Measurements from ENCODE around the gene PRKD3. TPM values are rescaled to one million over a fixed set of nuclear protein-coding genes. Genes with fewer than 3 reads are reported as not detected.

The PRKD3 gene
- polyA plus RNA-seq, 6 donors from 2014 or later = 47.1 to 65.5 (median 54.0) TPM

DNA sequence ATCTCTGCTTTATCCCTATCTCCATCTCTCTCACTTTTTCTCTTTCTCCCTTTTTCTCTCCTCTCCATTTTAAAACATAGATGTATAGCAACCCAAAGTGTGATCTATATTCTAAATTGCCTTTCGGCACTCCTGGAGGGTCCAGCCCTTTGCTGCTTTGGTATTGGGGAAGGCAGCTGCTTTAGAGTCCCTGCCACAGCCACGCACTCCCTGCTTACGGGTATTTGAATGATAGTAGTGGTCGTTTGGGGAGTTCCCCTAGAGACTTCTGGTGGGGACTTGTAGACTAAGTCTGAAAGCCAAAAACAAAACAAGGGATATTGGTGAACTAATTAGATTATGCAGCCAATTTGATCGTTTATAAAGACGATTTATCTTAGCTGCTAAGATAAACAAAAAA, 31.7 kb upstream of the PRKD3 start:
- no peaks in the 10 kb centered on the region for H3K9me3 Mint-ChIP-seq
- H3K27ac Mint-ChIP-seq = no peak overlapping the region
- no peak for ATAC-seq (ENCODE audit: low read depth in 2 of 2)
- peaks cover 12 to 44% (median 28%) of the 10 kb centered on the region in 3 donors for H3K27me3 Mint-ChIP-seq
- no peaks in the 10 kb centered on the region for H3K36me3 Mint-ChIP-seq
- no peak overlapping the region for H3K4me3 Mint-ChIP-seq
- no peak for DNase-seq
- H3K4me1 Mint-ChIP-seq = no peaks in the 10 kb centered on the region

DNA sequence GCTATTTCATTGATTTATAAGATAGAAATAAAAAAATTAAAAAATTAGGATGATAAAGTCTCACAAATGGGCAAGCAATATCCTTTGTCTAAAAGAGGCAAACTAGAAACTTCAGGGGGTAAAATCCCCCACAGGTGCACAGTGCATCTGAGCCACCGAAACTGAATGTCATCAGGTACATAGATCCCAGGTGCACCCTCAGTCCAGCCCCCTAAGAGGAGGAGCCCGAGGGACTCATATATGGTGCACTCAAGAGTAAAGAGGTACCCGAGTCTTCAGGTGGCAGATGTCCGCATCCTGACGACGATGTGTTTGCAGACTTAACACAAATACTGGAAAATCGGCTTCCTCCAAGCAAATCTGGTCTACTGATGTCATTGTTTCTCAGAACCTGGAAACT, 31.1 kb upstream of the PRKD3 start:
- peaks cover under 1 to 2% (median 1%) of the 10 kb centered on the region in 3 donors for H3K4me1 Mint-ChIP-seq
- no peaks in the 10 kb centered on the region for H3K9me3 Mint-ChIP-seq
- no peak overlapping the region for H3K27ac Mint-ChIP-seq
- peaks cover 12 to 44% (median 28%) of the 10 kb centered on the region in 3 donors for H3K27me3 Mint-ChIP-seq
- no peaks in the 10 kb centered on the region for H3K36me3 Mint-ChIP-seq
- H3K4me3 Mint-ChIP-seq = no peak overlapping the region
- ATAC-seq (ENCODE audit: low read depth in 2 of 2) (peak in 1 of 2 donors; percentile 59), DNase-seq (no peak)

DNA sequence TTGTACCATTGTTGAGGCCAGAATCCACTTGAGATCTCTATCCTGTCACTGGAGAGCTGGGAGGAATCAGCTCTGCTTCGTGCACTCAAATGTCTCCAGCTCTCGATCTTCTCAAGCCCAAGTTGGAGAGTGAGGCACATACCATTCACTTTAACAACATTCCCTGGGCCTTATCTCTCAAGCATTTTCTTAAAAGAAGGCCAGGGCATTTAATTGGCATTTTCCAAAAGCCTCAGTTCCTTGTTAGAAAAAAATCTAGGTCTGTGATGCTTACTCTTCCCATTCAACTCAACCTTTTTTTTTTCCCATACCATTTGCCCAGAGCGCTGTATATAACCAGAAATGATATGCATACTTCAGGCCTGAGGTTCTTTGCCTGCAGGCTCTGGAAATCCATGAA, 29.9 kb upstream of the PRKD3 start:
- ATAC-seq (ENCODE audit: low read depth in 2 of 2) (no peak), DNase-seq (no peak)
- Mint-ChIP-seq H3K4me1 (peaks cover 13 to 14% (median 13%) of the 10 kb centered on the region in 3 donors), H3K4me3 (no peak overlapping the region), H3K27me3 (peaks cover 12 to 36% (median 28%) of the 10 kb centered on the region in 3 donors), H3K27ac (no peak overlapping the region), H3K36me3 (no peaks in the 10 kb centered on the region), H3K9me3 (no peaks in the 10 kb centered on the region)

DNA sequence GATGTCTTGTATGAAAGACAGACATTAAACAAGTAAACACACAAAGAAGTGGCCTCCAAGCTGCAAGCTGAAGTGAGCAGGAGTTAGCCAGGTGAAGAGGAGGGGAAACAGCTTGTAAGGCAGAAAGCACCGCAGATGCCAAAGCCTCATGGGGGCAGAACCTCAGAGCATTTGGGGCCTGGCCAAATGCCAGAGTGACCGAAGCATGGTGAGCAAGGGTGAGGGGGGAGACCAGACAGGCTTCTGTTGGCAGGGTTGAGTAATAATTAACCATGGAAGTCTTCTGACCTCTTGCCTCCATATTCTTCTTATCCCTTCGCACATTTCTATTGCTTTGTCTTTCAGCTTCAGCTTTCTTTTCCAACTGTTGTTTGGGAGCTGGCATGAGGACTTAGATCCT, 25.4 kb upstream of the PRKD3 start:
- Mint-ChIP-seq H3K27ac (peak overlapping the region; percentile 37 to 98 (median 95)), H3K4me3 (peak overlapping the region; percentile 8 to 65 (median 35)), H3K36me3 (no peaks in the 10 kb centered on the region), H3K4me1 (peaks cover 19 to 34% (median 21%) of the 10 kb centered on the region in 3 donors), H3K9me3 (no peaks in the 10 kb centered on the region), H3K27me3 (peaks cover 4 to 30% (median 13%) of the 10 kb centered on the region in 3 donors)
- ATAC-seq (ENCODE audit: low read depth in 2 of 2) (peak; percentile 70 to 76), DNase-seq (peak; percentile 54)

DNA sequence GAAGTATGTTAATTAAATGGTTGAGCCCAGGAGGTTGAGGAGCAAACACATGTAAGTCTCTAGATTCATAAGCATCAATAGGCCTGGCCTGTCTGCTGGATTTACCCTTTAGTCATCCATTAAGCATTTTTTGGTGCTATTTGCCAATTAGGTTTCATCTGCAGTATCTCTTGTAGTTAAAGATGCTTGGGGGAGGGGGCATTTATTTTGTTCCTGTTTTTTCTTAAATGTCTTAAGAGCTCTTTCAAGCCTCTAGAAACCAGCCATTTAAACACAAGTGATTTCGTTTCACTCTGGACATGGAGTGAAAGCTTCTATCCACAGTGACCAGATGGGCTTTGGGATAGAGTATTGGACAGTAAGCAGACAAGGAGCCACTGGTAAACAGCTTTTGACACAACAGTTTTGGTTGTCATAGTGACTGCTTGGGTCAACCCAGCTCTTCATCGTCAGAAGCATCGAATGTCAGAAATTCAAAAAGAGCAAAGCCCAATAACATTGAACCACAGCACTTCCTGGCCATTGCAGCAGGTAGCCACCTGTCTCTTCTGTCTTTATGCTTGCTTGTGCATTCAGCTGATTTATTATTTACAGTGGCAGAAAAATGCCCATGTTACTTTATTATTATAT, 24.7 kb upstream of the PRKD3 start:
- ATAC-seq (ENCODE audit: low read depth in 2 of 2) (peak; percentile 42 to 56), DNase-seq (peak; percentile 37)
- H3K27ac Mint-ChIP-seq = peak overlapping the region; percentile 72 to 98 (median 95)
- peaks cover 4 to 26% (median 9%) of the 10 kb centered on the region in 3 donors for H3K27me3 Mint-ChIP-seq
- peak overlapping the region in 6 of 8 donors; percentile 5 to 59 (median 46) for H3K4me3 Mint-ChIP-seq
- H3K4me1 Mint-ChIP-seq = peaks cover 23 to 34% (median 24%) of the 10 kb centered on the region in 3 donors
- H3K36me3 Mint-ChIP-seq = no peaks in the 10 kb centered on the region
- no peaks in the 10 kb centered on the region for H3K9me3 Mint-ChIP-seq

DNA sequence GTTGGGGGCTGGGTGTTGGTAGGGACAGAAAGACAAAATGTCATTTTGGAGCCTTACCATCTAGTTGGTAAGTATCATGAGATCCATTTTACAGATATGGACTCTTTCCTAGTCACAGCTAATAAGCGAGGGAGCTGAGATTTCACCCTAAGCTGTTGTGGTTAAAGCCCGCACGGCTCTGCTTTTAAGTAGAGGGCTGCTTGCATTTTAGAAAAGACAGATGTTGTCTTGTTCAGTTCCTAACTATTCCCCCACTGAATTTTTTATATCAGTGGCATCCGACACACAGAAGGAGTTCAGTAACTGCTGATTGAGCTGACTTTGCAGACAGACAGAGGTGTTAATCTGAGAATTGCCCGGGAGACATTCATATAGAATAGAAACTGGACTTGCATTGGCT, 23.5 kb upstream of the PRKD3 start:
- no peak for DNase-seq
- peaks cover 26 to 38% (median 29%) of the 10 kb centered on the region in 3 donors for H3K4me1 Mint-ChIP-seq
- H3K36me3 Mint-ChIP-seq = no peaks in the 10 kb centered on the region
- no peaks in the 10 kb centered on the region for H3K9me3 Mint-ChIP-seq
- no peak overlapping the region for H3K4me3 Mint-ChIP-seq
- H3K27ac Mint-ChIP-seq = peak overlapping the region in 3 of 6 donors; percentile 5 to 94 (median 61)
- no peak for ATAC-seq (ENCODE audit: low read depth in 2 of 2)
- H3K27me3 Mint-ChIP-seq = peaks cover 0 to 22% (median 4%) of the 10 kb centered on the region in 3 donors

DNA sequence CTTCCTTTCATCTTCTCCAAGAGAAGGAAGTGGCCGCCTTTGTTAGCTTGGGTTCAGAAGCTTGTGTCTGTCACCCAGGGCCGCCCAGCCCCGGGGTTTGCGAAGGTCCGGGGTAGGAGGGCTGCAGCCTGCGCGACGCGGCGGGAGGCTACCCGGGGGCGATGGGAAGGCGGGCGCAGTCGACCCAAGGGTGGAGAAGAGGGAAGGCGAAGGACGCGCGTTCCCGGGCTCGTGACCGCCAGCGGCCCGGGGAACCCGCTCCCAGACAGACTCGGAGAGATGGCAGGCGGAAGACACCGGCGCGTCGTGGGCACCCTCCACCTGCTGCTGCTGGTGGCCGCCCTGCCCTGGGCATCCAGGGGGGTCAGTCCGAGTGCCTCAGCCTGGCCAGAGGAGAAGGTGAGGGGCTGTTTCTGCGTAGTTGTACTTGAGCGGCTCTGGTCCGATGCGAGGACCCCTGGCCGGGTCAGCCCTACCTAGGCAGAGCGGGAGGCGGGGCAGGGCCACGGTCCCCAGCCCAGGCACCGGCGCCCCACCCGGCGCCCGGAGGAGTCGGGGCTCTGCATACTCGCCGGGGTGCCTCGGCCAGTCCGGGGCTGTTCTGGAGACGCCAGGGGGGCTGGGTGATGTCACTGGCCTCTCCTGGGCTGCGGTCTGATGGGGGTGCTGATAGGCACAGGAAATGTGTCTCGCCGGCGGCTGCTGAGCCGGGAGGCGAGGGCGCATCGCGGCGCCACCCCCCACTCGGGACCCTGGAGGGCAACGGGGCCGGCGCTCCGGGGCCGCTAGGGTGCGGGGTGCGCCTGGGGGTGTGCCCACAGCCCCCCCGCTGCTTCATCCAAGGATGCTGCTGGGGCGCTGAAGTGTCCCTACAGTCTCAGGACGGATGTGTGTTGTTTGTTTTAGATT, 20.1 kb upstream of the PRKD3 start, which contains the start of gene QPCT:
Gene QPCT (plus strand): TSS at position 178 of the 909 bp plus-strand sequence. CDS start 102 bp downstream, at position 280.
- Mint-ChIP-seq H3K36me3 (no peaks in the 10 kb centered on the region), H3K27ac (peak within 1 kb of the TSS in 5 of 6 donors; percentile 81 to 97 (median 89)), H3K27me3 (peaks cover 0 to 22% (median 4%) of the 10 kb centered on the region in 3 donors), H3K4me1 (peaks cover 15 to 26% (median 18%) of the 10 kb centered on the region in 3 donors), H3K9me3 (no peaks in the 10 kb centered on the region), H3K4me3 (peak within 1 kb of the TSS; percentile 84 to 92 (median 86))
- DNase-seq = peak; percentile 81
- ATAC-seq (ENCODE audit: low read depth in 2 of 2) = peak; percentile 81 to 82

DNA sequence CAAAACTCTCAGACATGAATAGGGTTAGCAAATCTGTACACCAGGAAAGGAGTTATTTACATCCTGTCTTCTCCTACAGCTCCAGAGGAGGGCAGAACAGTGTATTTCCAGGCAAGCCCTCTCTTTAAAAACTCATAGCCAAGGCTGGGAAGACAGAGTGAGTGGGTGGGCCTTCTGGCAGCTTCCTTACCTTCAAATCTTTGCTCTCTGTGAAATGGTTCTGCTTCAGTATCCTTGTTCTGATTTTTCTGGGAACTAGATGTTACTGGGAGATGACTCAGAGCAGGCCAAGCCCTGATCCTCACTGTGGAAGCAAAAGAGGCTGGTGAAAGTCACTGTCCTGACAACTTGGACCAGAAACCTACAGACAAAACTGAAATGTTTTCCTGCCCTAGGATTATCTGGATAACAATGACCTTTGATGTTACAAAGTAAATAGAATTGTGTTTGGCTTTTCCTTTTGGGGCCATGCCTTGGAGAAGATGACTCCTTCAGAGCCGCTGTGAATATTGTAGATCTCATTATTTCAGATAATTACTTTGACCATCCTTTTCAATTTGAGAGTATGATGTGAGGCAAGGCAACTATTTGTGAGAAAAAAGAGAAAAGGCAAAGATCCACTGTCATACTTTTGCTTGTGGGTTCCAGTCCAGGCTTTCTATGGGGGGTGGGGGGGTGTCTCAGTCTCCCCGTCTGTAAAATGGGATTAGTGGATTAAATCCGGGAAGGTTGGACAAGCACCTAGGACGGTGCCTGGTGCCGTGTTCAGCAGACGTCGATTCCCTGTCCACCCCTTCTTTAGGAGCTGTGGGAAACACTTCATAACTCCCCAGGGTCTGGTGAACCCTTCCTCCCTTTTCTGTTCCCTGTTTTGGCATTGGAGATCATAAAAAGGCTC, 19.2 kb upstream of the PRKD3 start:
- DNase-seq = no peak
- H3K36me3 Mint-ChIP-seq = no peaks in the 10 kb centered on the region
- H3K27ac Mint-ChIP-seq = peak overlapping the region in 5 of 6 donors; percentile 12 to 93 (median 85)
- ATAC-seq (ENCODE audit: low read depth in 2 of 2) = no peak
- peak overlapping the region; percentile 84 to 92 (median 86) for H3K4me3 Mint-ChIP-seq
- peaks cover 0 to 22% (median 4%) of the 10 kb centered on the region in 3 donors for H3K27me3 Mint-ChIP-seq
- H3K4me1 Mint-ChIP-seq = peaks cover 6 to 17% (median 10%) of the 10 kb centered on the region in 3 donors
- H3K9me3 Mint-ChIP-seq = no peaks in the 10 kb centered on the region

DNA sequence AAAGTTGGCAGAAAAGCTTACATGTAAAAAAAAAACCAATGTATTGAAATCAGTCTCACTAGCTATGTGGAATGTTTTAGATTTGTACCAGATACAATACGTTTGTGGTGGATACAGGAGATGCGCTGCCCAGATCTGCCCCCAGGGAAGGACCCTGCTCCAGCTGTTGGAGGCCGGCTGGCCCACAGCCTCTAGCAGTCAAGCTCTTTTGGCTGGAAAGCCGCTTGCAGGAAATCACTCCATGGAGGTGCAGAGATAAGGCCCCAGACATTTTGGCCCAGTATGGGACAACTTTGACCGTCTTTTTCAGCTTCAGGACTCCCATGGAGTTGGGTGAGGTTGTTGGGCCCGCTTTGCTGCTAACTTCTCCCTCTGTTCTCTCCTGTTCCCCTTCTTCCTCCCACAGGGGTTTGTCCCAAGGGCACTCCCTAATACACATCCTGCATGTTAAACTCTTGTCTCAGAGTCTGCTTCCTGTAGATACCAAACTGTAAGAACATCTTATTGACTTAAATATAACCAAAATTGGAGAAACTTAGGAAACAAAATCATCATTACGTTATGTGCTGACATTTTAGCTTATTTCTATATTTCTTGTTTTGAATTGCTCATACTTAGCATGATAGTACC, 18.1 kb upstream of the PRKD3 start:
- DNase-seq = no peak
- peak overlapping the region in 2 of 6 donors; percentile 10 to 89 for H3K27ac Mint-ChIP-seq
- peaks cover 0 to 17% (median 4%) of the 10 kb centered on the region in 3 donors for H3K27me3 Mint-ChIP-seq
- no peaks in the 10 kb centered on the region for H3K9me3 Mint-ChIP-seq
- no peak for ATAC-seq (ENCODE audit: low read depth in 2 of 2)
- H3K4me1 Mint-ChIP-seq = peaks cover 5 to 16% (median 10%) of the 10 kb centered on the region in 3 donors
- H3K36me3 Mint-ChIP-seq = no peaks in the 10 kb centered on the region
- peak overlapping the region in 2 of 8 donors; percentile 28 to 86 for H3K4me3 Mint-ChIP-seq

DNA sequence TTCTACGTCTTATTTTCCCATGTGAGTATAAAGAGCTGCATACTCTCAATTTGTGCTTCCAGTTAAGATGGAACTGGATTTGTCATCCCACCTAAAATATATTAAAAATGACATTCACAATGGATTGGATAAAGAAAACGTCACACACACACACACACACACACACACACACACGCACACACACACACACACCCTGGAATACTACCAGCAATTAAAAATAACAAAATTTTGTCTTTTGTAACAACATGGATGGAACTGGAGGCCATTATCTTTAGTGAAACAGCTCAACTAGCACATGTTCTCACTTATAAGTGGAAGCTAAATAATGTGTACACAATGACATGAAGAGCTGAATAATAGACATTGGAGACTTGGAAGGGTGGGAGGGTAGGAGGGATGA, 16.0 kb upstream of the PRKD3 start:
- DNase-seq (no peak), ATAC-seq (ENCODE audit: low read depth in 2 of 2) (no peak)
- Mint-ChIP-seq H3K27ac (peak overlapping the region in 1 of 6 donors; percentile 7), H3K4me1 (peaks cover 5 to 10% (median 10%) of the 10 kb centered on the region in 3 donors), H3K27me3 (peaks cover 0 to 12% (median 0%) of the 10 kb centered on the region in 3 donors), H3K36me3 (no peaks in the 10 kb centered on the region), H3K9me3 (no peaks in the 10 kb centered on the region), H3K4me3 (no peak overlapping the region)

DNA sequence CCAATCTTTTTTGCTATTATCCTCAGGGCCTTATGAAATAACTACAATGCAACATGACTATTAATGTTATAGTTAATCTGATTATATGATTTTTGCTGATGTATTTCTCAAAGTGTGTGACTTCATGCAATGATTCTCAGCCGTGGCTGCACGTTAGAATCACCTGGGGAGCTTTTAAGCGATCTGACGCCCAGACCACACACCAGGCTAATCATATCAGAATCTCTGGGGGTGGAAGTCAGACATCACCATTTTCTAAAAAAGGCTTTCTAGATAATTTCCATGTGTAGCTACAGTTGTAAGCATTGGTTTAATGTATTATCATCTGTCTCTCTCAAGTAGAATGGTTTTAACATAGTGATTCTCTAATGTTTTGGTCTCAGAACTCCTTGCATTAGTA, 14.3 kb upstream of the PRKD3 start:
- H3K9me3 Mint-ChIP-seq = no peaks in the 10 kb centered on the region
- H3K4me3 Mint-ChIP-seq = no peak overlapping the region
- DNase-seq (no peak), ATAC-seq (ENCODE audit: low read depth in 2 of 2) (no peak)
- no peaks in the 10 kb centered on the region for H3K36me3 Mint-ChIP-seq
- H3K27me3 Mint-ChIP-seq = peaks cover 0 to 6% (median 0%) of the 10 kb centered on the region in 3 donors
- H3K4me1 Mint-ChIP-seq = peaks cover 0 to 3% (median 2%) of the 10 kb centered on the region in 3 donors
- H3K27ac Mint-ChIP-seq = no peak overlapping the region

DNA sequence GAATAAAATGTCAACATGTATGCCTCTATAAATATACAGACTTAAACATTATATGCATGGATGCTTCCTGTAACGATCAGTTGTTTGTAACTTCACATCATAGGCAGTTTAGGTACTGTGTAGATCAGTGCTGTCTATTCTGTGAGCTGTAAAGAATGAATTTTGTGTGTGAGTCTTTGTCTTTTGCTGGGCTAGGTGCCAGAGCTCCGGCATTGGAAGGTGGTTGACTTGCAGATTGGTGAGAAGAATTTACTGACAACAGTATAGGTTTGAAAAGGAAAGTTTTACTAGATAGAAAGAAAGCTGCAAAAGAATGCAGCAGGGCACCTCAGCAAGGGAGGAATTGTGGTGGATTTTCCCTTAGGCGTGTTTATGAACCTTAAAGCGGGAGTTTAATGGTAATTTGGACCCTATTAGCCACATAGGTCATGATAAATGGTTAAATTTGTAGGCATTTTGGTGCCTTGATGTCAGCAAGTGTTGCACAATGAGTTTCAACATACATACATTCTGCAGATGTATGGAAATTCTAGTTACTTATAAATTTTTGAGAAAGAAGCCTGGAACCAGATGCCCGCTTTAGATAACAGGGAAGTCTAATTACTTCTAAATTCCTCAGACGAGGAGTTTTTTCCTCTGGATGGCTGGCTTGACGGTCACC, 13.1 kb upstream of the PRKD3 start:
- no peak for ATAC-seq (ENCODE audit: low read depth in 2 of 2)
- H3K9me3 Mint-ChIP-seq = no peaks in the 10 kb centered on the region
- H3K4me1 Mint-ChIP-seq = no peaks in the 10 kb centered on the region
- DNase-seq = no peak
- H3K4me3 Mint-ChIP-seq = no peak overlapping the region
- no peaks in the 10 kb centered on the region for H3K36me3 Mint-ChIP-seq
- H3K27ac Mint-ChIP-seq = no peak overlapping the region
- peaks cover 0 to 5% (median 0%) of the 10 kb centered on the region in 3 donors for H3K27me3 Mint-ChIP-seq
